Kidney epithelial cell (primary cell): ENCODE measurements around the gene PTPN14. TPM values are rescaled to one million over a fixed set of nuclear protein-coding genes. Genes with fewer than 3 reads are reported as not detected.
"Not testable (repeated sequence)": the region's sequence is repeated elsewhere in the genome, so short reads cannot be mapped to it uniquely, and the experiment has no call there.

ENCODE experiments used
- DNase-seq: peaks from one replicate; pipeline ENCODE4 v3.0.0-alpha.2; 2010; ENCODE audit warnings: low read depth
- H3K27me3 ChIP-seq: 2 replicates; pipeline ENCODE4 v1.6.0; 2011; ENCODE audit warnings: low read length; ENCODE audit not compliant: control insufficient read depth, insufficient read depth
- H3K36me3 ChIP-seq: 2 replicates; pipeline ENCODE4 v1.5.1; 2011; ENCODE audit warnings: low read length; ENCODE audit not compliant: control insufficient read depth, insufficient read depth
- H3K4me3 ChIP-seq: 2 replicates; pipeline ENCODE4 v1.5.1; 2011; ENCODE audit warnings: low read depth, mild to moderate bottlenecking, control low read depth, low read length
- CTCF ChIP-seq: IDR thresholded peaks from 2 replicates; pipeline ENCODE4 v1.5.1; 2011; ENCODE audit warnings: mild to moderate bottlenecking, moderate library complexity, low read length, control low read depth, inconsistent platforms; ENCODE audit not compliant: insufficient read depth, poor library complexity, severe bottlenecking
- total RNA-seq: library from RNA; depleted of rRNA; stranded (reverse); fragments of >200 nt; gene quantifications from 2 replicates; pipeline ENCODE4 v1.2.3, GENCODE V29; 2015

PTPN14 gene
- total RNA-seq, 1 donor from 2014 or later, result 30.7 TPM

GRCh38 chr1:214532070-214532469 is 19.3 kb downstream of the PTPN14 start:
- no peak for TF ChIP-seq CTCF
- DNase-seq, result no peak
- H3K36me3 ChIP-seq, result peaks cover 4% of the 10 kb centered on the region
- H3K27me3 ChIP-seq, result no peaks in the 10 kb centered on the region
- no peak overlapping the region for H3K4me3 ChIP-seq

- TF ChIP-seq CTCF, result no peak
- H3K27me3 ChIP-seq, result no peaks in the 10 kb centered on the region
- DNase-seq, result peak; percentile 80
- H3K4me3 ChIP-seq, result no peak overlapping the region
- peaks cover 2% of the 10 kb centered on the region for H3K36me3 ChIP-seq
These were observed 25.8 kb downstream of the PTPN14 start for GRCh38 chr1:214525535-214526019.

- H3K36me3 ChIP-seq, result peaks cover 2% of the 10 kb centered on the region
- no peak for DNase-seq
- TF ChIP-seq CTCF, result no peak
- H3K4me3 ChIP-seq, result no peak overlapping the region
- no peaks in the 10 kb centered on the region for H3K27me3 ChIP-seq
These were observed 26.6 kb downstream of the PTPN14 start for GRCh38 chr1:214524824-214525223.

GRCh38 chr1:214523124-214523824 is 28.1 kb downstream of the PTPN14 start:
- TF ChIP-seq CTCF, result no peak
- Histone ChIP-seq H3K4me3 (no peak overlapping the region), H3K27me3 (no peaks in the 10 kb centered on the region), H3K36me3 (no peaks in the 10 kb centered on the region)
- no peak for DNase-seq

- not testable (repeated sequence) for H3K36me3 ChIP-seq, DNase-seq, H3K4me3 ChIP-seq, H3K27me3 ChIP-seq
These were observed 29.9 kb downstream of the PTPN14 start for GRCh38 chr1:214521458-214521857.

GRCh38 chr1:214520544-214521165 is 30.7 kb downstream of the PTPN14 start:
- no peak for DNase-seq
- Histone ChIP-seq H3K27me3 (no peaks in the 10 kb centered on the region), H3K36me3 (no peaks in the 10 kb centered on the region), H3K4me3 (no peak overlapping the region)
- TF ChIP-seq CTCF, result no peak
